GM18868 (cell line): ENCODE measurements around the gene CDKL2.
"Not testable (repeated sequence)": the region's sequence is repeated elsewhere in the genome, so short reads cannot be mapped to it uniquely, and the experiment has no call there.

Source experiments
- ATAC-seq: cut with Tn5 transposase; IDR thresholded peaks from one replicate; pipeline ENCODE4 v1.9.1; 2021; ENCODE audit warnings: mild to moderate bottlenecking, moderate library complexity; ENCODE audit not compliant: unreplicated experiment

Gene CDKL2

GRCh38 chr4:75630174-75630936 lies at the start of gene CDKL2:
Gene CDKL2 (minus strand): TSS chr4:75630528. CDS start chr4:75625988, 4,540 bp downstream.
- peak; percentile 99 for ATAC-seq

GRCh38 chr4:75678965-75679364 lies 48.6 kb upstream of the CDKL2 start:
- ATAC-seq = no peak

- no peak for ATAC-seq
These were observed 48.1 kb upstream of the CDKL2 start for GRCh38 chr4:75678473-75678872.

- no peak for ATAC-seq
These were observed 44.7 kb upstream of the CDKL2 start for GRCh38 chr4:75675004-75675531.

GRCh38 chr4:75673959-75674328 lies 43.6 kb upstream of the CDKL2 start:
- no peak for ATAC-seq

- peak; percentile 91 for ATAC-seq
These were observed 43.0 kb upstream of the CDKL2 start, which contains the start of gene G3BP2 for GRCh38 chr4:75673027-75673958. Gene G3BP2 (minus strand): TSS chr4:75673411. CDS start chr4:75662025, 11,386 bp downstream.

GRCh38 chr4:75672461-75673026 lies 42.2 kb upstream of the CDKL2 start:
- peak; percentile 25 for ATAC-seq

- ATAC-seq = no peak
These were observed 41.6 kb upstream of the CDKL2 start for GRCh38 chr4:75671802-75672421.

- ATAC-seq = no peak
These were observed 38.3 kb upstream of the CDKL2 start for GRCh38 chr4:75668596-75668995.

GRCh38 chr4:75667636-75668035 lies 37.3 kb upstream of the CDKL2 start:
- ATAC-seq = not testable (repeated sequence)

GRCh38 chr4:75666299-75666698 lies 36.0 kb upstream of the CDKL2 start:
- no peak for ATAC-seq

GRCh38 chr4:75664604-75665003 lies 34.3 kb upstream of the CDKL2 start:
- ATAC-seq = not testable (repeated sequence)

GRCh38 chr4:75662626-75663025 lies 32.3 kb upstream of the CDKL2 start:
- ATAC-seq = no peak

GRCh38 chr4:75660491-75660890 lies 30.2 kb upstream of the CDKL2 start:
- ATAC-seq = no peak

- no peak for ATAC-seq
These were observed 29.2 kb upstream of the CDKL2 start for GRCh38 chr4:75659512-75660031.

GRCh38 chr4:75658876-75659275 lies 28.5 kb upstream of the CDKL2 start:
- ATAC-seq = no peak

- ATAC-seq = no peak
These were observed 25.2 kb upstream of the CDKL2 start for GRCh38 chr4:75655562-75655961.

- no peak for ATAC-seq
These were observed 24.6 kb upstream of the CDKL2 start for GRCh38 chr4:75654905-75655304.

- no peak for ATAC-seq
These were observed 23.6 kb upstream of the CDKL2 start for GRCh38 chr4:75653845-75654503.

- no peak for ATAC-seq
These were observed 13.8 kb upstream of the CDKL2 start for GRCh38 chr4:75644095-75644494.
